ENCODE results near the gene ASTN2.

Gene ASTN2

DNA sequence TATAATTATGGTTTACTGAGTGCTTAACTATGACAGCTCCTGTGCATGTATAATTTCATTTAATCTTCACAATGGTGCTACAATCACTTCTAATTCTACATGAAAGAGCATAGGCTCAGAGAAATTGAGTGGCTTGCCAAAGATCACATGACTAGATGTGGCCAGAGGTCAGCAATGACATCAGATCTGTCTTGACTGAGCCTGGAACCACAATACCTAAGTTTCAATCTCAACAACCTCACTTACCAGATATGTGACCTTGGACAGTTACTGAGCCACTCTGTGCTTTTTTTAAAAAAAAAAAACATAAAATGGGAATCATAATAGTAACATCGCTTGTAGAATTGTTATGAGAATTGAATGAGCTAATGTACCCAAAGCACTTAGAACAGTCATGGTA is 597.1 kb downstream of the ASTN2 start:
- DNase-seq (ENCODE audit: low read depth): no peak
- H3K4me3 ChIP-seq (ENCODE audit: low read length): no peak overlapping the region
- TF ChIP-seq, protein P1, sequence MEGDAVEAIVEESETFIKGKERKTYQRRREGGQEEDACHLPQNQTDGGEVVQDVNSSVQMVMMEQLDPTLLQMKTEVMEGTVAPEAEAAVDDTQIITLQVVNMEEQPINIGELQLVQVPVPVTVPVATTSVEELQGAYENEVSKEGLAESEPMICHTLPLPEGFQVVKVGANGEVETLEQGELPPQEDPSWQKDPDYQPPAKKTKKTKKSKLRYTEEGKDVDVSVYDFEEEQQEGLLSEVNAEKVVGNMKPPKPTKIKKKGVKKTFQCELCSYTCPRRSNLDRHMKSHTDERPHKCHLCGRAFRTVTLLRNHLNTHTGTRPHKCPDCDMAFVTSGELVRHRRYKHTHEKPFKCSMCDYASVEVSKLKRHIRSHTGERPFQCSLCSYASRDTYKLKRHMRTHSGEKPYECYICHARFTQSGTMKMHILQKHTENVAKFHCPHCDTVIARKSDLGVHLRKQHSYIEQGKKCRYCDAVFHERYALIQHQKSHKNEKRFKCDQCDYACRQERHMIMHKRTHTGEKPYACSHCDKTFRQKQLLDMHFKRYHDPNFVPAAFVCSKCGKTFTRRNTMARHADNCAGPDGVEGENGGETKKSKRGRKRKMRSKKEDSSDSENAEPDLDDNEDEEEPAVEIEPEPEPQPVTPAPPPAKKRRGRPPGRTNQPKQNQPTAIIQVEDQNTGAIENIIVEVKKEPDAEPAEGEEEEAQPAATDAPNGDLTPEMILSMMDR (conservative IDR thresholded peaks at IDR 0.05; ENCODE audit: low read depth, low read length): no peak

DNA sequence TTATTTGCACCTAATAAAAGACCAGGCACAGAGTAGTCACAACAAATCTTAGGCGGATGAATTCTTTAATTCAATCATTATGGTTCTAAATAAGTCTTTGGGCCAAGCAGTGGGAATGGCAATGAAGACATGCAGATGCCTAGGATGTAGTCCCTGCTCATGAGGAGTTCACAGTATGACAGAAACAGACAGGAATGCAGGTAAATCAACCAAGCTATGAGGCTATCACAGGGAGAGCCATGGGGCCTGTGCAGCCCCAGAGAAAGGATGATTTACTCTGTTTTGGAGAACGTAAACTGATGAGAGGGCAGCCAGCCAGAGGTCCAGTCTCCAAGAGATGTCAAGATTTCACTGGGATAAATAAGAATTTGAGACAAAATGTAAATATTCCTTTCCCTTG is 598.4 kb downstream of the ASTN2 start:
- no peak for DNase-seq (ENCODE audit: low read depth)
- TF ChIP-seq, protein P1 (conservative IDR thresholded peaks at IDR 0.05; ENCODE audit: low read depth, low read length): no peak
- H3K4me3 ChIP-seq (ENCODE audit: low read length): no peak overlapping the region

DNA sequence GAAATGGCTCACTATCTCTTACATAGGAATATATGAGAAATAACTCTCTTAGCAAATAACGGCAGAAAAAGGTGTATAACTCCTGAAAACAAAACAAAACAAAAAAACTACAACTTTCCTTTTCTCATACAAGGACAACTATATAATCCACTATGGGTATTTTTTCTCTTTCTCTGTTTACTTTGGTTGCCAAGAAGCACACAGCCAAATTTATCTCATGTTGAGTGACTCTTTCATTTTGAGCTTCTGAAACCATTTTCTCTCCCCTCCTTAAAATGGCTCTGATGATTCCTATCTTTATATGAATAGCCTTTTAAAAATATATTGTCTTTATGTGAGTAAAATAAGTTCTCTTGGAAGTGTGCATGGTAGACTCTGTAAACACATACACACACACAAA is 599.0 kb downstream of the ASTN2 start:
- DNase-seq (ENCODE audit: low read depth): no peak
- H3K4me3 ChIP-seq (ENCODE audit: low read length): no peak overlapping the region
- TF ChIP-seq, protein P1 (conservative IDR thresholded peaks at IDR 0.05; ENCODE audit: low read depth, low read length): no peak

DNA sequence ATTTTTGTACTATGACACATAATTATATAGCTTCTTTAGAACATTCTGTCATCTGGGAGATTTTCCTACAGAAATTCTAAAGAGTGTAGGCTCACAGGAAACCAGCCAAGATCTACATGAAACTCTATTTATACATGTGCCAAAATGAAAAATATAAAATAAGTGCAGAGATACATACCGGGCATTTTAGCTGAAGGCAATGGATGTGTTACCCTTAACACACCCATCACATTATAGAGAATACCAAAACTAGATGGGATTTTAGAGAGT is 601.9 kb downstream of the ASTN2 start:
- TF ChIP-seq, protein P1 (conservative IDR thresholded peaks at IDR 0.05; ENCODE audit: low read depth, low read length): no peak
- no peak for DNase-seq (ENCODE audit: low read depth)
- no peak overlapping the region for H3K4me3 ChIP-seq (ENCODE audit: low read length)

DNA sequence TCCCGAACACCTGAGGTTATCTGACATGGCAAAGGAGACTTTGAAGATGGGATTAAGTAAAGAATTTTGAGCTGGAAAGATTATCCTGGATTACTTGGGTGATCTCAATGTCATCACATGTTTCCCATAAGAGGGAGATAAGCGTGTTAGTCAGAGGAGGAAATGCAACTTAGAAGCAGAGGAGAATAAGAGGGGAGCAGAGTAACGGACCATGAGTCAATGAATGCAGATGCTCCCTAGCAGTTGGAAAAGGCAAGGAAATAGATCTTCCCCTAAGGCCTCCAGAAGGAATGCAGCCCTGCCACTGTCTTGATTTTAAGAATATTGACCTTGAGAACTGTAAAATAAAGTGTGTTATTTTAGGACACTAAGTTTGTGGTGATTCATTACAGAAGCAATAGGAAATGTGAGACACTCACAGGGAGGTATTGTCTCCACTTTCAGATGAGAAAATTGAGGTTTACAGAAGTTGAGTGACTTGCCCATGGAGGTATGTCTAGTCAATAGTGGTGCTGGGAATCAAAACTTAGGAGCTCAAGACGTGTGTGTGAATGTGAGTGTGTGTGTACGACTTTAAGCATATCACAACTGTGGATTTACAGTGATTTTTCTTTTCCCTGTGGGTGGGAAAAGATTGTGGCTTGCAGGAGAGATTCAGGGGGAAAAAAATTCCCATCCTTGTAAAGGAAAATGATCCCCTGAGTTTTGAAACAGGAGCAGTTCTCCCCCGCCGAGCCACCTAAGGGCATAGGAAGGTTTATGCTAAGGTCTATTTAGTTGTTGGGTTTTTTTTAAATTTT is 602.4 kb downstream of the ASTN2 start:
- no peak overlapping the region for H3K4me3 ChIP-seq (ENCODE audit: low read length)
- TF ChIP-seq, protein P1 (conservative IDR thresholded peaks at IDR 0.05; ENCODE audit: low read depth, low read length): no peak
- no peak for DNase-seq (ENCODE audit: low read depth)

DNA sequence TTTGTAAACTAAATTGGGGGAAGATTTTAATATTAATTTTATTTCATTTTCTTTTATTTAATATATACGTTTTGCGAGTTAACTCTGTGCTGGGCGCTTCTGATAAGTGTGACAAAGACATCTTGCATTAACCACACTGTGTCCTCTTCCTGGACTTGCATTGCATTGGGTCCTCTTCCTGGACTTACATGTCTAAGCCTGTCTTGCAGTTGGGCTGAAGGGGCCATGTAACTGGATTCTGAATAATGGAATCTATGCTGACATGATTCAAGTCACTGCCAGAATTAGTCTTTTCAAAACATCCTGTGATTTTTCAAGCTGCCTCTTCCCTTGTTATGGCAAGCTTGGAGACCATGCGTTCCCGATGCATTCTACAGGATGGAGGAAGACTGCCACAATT is 605.2 kb downstream of the ASTN2 start:
- H3K4me3 ChIP-seq (ENCODE audit: low read length): no peak overlapping the region
- DNase-seq (ENCODE audit: low read depth): no peak
- TF ChIP-seq, protein P1 (conservative IDR thresholded peaks at IDR 0.05; ENCODE audit: low read depth, low read length): no peak

DNA sequence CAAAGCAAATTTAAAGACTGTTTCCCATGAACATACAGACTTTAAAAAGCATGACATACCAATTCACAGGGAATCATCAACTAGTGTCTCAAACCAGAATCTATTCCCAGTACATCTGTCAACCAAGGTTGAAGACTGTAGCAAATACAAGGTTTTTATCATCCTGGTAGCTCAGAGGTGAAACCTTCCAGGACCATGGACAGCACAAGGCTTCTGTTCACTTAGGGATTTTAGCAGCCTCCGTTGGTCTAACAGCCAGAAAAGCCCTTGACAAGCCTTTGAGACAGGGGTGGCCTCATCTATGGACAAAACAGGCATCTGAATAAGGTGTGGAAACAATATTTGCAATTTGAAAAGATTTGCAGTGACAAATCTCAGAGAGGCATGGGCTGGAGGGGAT is 608.8 kb downstream of the ASTN2 start:
- no peak for DNase-seq (ENCODE audit: low read depth)
- TF ChIP-seq, protein P1 (conservative IDR thresholded peaks at IDR 0.05; ENCODE audit: low read depth, low read length): no peak
- H3K4me3 ChIP-seq (ENCODE audit: low read length): no peak overlapping the region

Data from retinal pigment epithelial cell (primary cell).